ENCODE measurements around the gene SCARF1.

GRCh38 chr17:1650731-1651558, 5.4 kb upstream of the SCARF1 start:
- TF ChIP-seq CTCF (conservative IDR thresholded peaks at IDR 0.05) = no peak
- no peak for TF ChIP-seq ZFX (IDR thresholded peaks at IDR 0.05)
